Naive thymus-derived CD4-positive, alpha-beta T cell (primary cell): ENCODE results near the gene CCDC47. TPM values are rescaled to one million over a fixed set of nuclear protein-coding genes. Genes with fewer than 3 reads are reported as not detected.
A peak's percentile ranks its signal among the peaks of the same experiment; 100 is the strongest.

Experiments used
- ATAC-seq: fragments of 150-1000 bp; cut with Tn5 transposase; 2 replicates; pipeline ENCODE4 v1.10.0; 2021; ENCODE audit warnings: mild to moderate bottlenecking, moderate library complexity
- CTCF ChIA-PET: fragments of 350-600 bp; sonication (Branson Sonifier 250); formaldehyde crosslinking; loops from one replicate; lab custom pipeline; 2021; ENCODE audit warnings: antibody characterized with exemption; lab: Charles Lee
- POLR2A ChIA-PET: fragments of 350-600 bp; sonication (Branson Sonifier 250); formaldehyde crosslinking; loops from one replicate; lab custom pipeline; 2021; ENCODE audit warnings: antibody characterized with exemption, inconsistent platforms; lab: Charles Lee
- DNase-seq, 9 donors: peaks; one replicate each; pipeline versions ENCODE4 v3.0.0 to v3.0.0-alpha.2; 2020 to 2022; ENCODE audit warnings: mixed read lengths in 1 of 9
- H3K27ac ChIP-seq: one replicate; pipeline ENCODE4 v1.7.0; 2013; ENCODE audit warnings: mild to moderate bottlenecking, low read depth, low read length, moderate library complexity
- H3K27me3 ChIP-seq, 2 donors: one replicate each; pipeline ENCODE4 v1.7.0; 2013; ENCODE audit warnings: low read length in 2 of 2, mild to moderate bottlenecking in 2 of 2, moderate library complexity in 2 of 2; ENCODE audit not compliant: control insufficient read depth in 2 of 2, insufficient read depth in 2 of 2
- H3K36me3 ChIP-seq, 3 experiments: 1 replicate in 2 of 3; 2 replicates in 1 of 3; pipeline ENCODE4 v1.7.0; 2013; ENCODE audit warnings: low read length in 3 of 3, mild to moderate bottlenecking in 3 of 3, moderate library complexity in 1 of 3; ENCODE audit not compliant: insufficient read depth in 3 of 3, control insufficient read depth in 2 of 3
- H3K4me1 ChIP-seq, 2 donors: one replicate each; pipeline ENCODE4 v1.7.0; 2013; ENCODE audit warnings: low read length in 2 of 2, mild to moderate bottlenecking in 2 of 2, moderate library complexity in 1 of 2; ENCODE audit not compliant: control insufficient read depth in 2 of 2, insufficient read depth in 2 of 2
- H3K4me3 ChIP-seq: 2 replicates; pipeline ENCODE4 v1.7.0; 2013; ENCODE audit warnings: mild to moderate bottlenecking, low read length
- H3K9me3 ChIP-seq, 3 experiments: 1 replicate in 2 of 3; 2 replicates in 1 of 3; pipeline ENCODE4 v1.7.0; 2013; ENCODE audit warnings: low read length in 3 of 3; ENCODE audit not compliant: control insufficient read depth in 2 of 3
- H3K27ac Mint-ChIP-seq, 9 donors: one replicate each; pipeline ENCODE4 v1.8.0; 2020 to 2022; ENCODE audit warnings: mixed read lengths in 9 of 9, mild to moderate bottlenecking in 8 of 9, moderate library complexity in 5 of 9, inconsistent platforms in 2 of 9
- H3K27me3 Mint-ChIP-seq, 5 donors: one replicate each; pipeline ENCODE4 v1.8.0; 2021 to 2022; ENCODE audit warnings: mixed read lengths in 5 of 5, mild to moderate bottlenecking in 1 of 5
- H3K36me3 Mint-ChIP-seq, 5 donors: one replicate each; pipeline ENCODE4 v1.8.0; 2020 to 2022; ENCODE audit warnings: mixed read lengths in 5 of 5, mild to moderate bottlenecking in 3 of 5, inconsistent platforms in 1 of 5
- H3K4me1 Mint-ChIP-seq, 7 donors: one replicate each; pipeline ENCODE4 v1.8.0; 2020 to 2022; ENCODE audit warnings: mixed read lengths in 7 of 7, mild to moderate bottlenecking in 3 of 7, inconsistent platforms in 1 of 7
- H3K4me3 Mint-ChIP-seq, 10 donors: one replicate each; pipeline ENCODE4 v1.8.0; 2020 to 2022; ENCODE audit warnings: mild to moderate bottlenecking in 10 of 10, mixed read lengths in 10 of 10, moderate library complexity in 6 of 10, inconsistent platforms in 2 of 10
- H3K9me3 Mint-ChIP-seq, 11 donors: one replicate each; pipeline ENCODE4 v1.8.0; 2020 to 2022; ENCODE audit warnings: mixed read lengths in 11 of 11, mild to moderate bottlenecking in 4 of 11, inconsistent platforms in 1 of 11, moderate library complexity in 1 of 11
- intact Hi-C, 2 donors: fragments of 100-400 bp; cut with micrococcal nuclease; formaldehyde crosslinking; loops; one replicate each; pipeline ENCODE4 v1.15.1; 2023
- polyA plus RNA-seq, 2 donors: library from polyadenylated mRNA; unstranded; fragments of 300-500 nt; fragmentation: Illumina TruSeq; gene quantifications; one replicate each; pipeline ENCODE4 v1.2.3, GENCODE V29; 2021
- total RNA-seq, 6 experiments: library from RNA in 5 of 6; stranded (reverse) in 5 of 6; gene quantifications; 1 replicate in 5 of 6; 2 replicates in 1 of 6; pipeline ENCODE4 v1.2.3 and lab custom pipeline; 2021 to 2026

Gene CCDC47
- total and polyA plus RNA-seq, 7 experiments from 2014 or later: 31.8 to 62.9 (median 34.7) TPM

DNA sequence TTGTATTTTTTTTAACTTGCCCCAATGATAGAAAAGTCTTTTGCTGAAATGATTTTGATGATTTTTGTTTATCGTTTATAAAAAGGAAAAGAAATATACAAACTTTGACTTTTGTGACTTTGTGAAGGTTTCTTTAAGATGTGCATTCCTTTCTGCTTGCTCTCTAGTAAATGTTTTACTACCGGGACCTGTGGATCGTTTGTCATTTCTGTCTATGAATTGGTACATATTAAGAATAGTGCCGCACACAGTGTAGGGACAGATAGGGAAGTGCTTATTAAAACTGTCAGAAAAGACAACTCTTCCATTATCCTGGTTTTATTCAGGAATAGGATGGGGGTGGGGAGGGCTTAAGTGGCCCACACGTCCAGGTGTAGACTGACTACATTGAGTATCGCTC lies 45.7 kb upstream of the CCDC47 start:
- intact Hi-C loops: no loop called here

DNA sequence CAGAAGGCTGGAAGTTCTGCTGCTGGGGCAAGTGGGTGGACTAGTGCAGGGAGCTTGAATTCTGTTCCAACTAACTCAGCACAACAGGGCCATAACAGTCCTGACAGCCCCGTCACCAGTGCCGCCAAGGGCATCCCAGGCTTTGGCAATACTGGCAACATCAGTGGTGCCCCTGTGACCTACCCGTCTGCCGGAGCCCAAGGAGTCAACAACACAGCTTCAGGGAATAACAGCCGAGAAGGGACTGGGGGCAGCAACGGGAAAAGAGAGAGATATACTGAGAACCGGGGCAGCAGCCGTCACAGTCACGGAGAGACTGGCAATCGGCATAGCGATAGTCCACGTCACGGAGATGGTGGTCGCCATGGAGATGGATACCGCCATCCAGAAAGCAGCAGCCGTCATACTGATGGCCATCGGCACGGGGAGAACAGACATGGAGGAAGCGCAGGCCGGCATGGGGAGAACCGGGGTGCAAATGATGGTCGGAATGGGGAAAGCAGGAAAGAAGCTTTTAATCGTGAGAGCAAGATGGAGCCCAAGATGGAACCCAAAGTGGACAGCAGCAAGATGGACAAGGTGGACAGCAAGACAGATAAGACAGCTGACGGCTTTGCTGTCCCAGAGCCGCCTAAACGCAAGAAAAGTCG lies 44.5 kb upstream of the CCDC47 start:
- ChIA-PET POLR2A (interaction anchor here (0.6 to 1.1 kb wide), 3 partner anchors 9 to 269 kb away, joined by 3 to 4 read pairs (median 3); no protein-coding TSS in a partner anchor), CTCF (interaction anchor here (1.5 kb wide), 1 partner anchor 14 kb away, joined by 3 read pairs; no protein-coding TSS in a partner anchor)
- Mint-ChIP-seq H3K27me3 (no peaks in the 10 kb centered on the region), H3K36me3 (peaks cover 5 to 82% (median 34%) of the 10 kb centered on the region in 5 donors), H3K4me3 (peak overlapping the region in 3 of 10 donors; percentile 29 to 48 (median 47)), H3K4me1 (peaks cover 11 to 26% (median 19%) of the 10 kb centered on the region in 7 donors), H3K27ac (peak overlapping the region; percentile 34 to 83 (median 54)), H3K9me3 (peaks cover 0 to 2% (median 0%) of the 10 kb centered on the region in 11 donors)
- ATAC-seq: no peak
- Histone ChIP-seq H3K9me3 (no peaks in the 10 kb centered on the region), H3K36me3 (peaks cover 56 to 99% (median 66%) of the 10 kb centered on the region in 3 experiments), H3K4me1 (no peaks in the 10 kb centered on the region), H3K27me3 (no peaks in the 10 kb centered on the region), H3K4me3 (no peak overlapping the region), H3K27ac (no peak overlapping the region)
- intact Hi-C loops: no loop called here
- no peak for DNase-seq

More for the DNA sequence above, 45.7 kb upstream of the CCDC47 start:
- H3K9me3 ChIP-seq: no peaks in the 10 kb centered on the region
- no peaks in the 10 kb centered on the region for H3K27me3 ChIP-seq
- DNase-seq: no peak
- Mint-ChIP-seq H3K4me1 (peaks cover 17 to 36% (median 25%) of the 10 kb centered on the region in 7 donors), H3K4me3 (peak overlapping the region in 2 of 10 donors; percentile 36 to 73), H3K27me3 (no peaks in the 10 kb centered on the region), H3K9me3 (peaks cover 0 to 2% (median 0%) of the 10 kb centered on the region in 11 donors), H3K27ac (peak overlapping the region in 6 of 9 donors; percentile 34 to 78 (median 53)), H3K36me3 (peaks cover 12 to 82% (median 36%) of the 10 kb centered on the region in 5 donors)
- no peak overlapping the region for H3K4me3 ChIP-seq
- CTCF ChIA-PET: interaction anchor here (1.5 kb wide), 1 partner anchor 15 kb away, joined by 3 read pairs; no protein-coding TSS in a partner anchor
- H3K4me1 ChIP-seq: no peaks in the 10 kb centered on the region
- H3K27ac ChIP-seq: no peak overlapping the region
- POLR2A ChIA-PET: interaction anchor here (0.6 to 0.9 kb wide), 3 partner anchors 10 to 142 kb away, joined by 3 to 4 read pairs (median 3); no protein-coding TSS in a partner anchor
- ATAC-seq: no peak
- H3K36me3 ChIP-seq: peaks cover 54 to 99% (median 61%) of the 10 kb centered on the region in 3 experiments

DNA sequence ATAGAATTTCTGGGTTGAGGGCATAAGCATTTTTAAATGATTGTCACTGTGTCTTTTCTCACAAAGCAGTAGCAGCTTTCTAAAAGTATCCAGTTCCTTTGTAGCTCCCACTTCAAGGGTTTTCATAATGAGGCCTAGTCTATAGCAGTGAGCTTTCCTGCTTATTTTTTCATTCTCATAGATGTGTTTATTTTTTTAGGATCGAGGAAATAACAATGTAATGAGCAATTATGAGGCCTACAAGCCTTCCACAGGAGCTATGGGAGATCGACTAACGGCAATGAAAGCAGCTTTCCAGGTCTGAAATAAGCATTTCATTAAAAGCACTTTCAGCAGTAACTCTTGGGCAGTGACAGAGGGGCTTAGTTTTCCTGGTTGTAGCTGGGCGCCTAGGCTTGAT lies 43.3 kb upstream of the CCDC47 start:
- intact Hi-C loops: no loop called here
- peaks cover 51 to 98% (median 66%) of the 10 kb centered on the region in 3 experiments for H3K36me3 ChIP-seq
- peaks cover 0 to 2% (median 0%) of the 10 kb centered on the region in 11 donors for H3K9me3 Mint-ChIP-seq
- no peak for ATAC-seq
- ChIA-PET CTCF (interaction anchor here (1.1 to 1.7 kb wide), 3 partner anchors 11 to 42 kb away, joined by 3 to 5 read pairs (median 4); partner anchors contain the start of genes FTSJ3 and PSMC5), POLR2A (interaction anchor here (0.8 to 1.8 kb wide), 6 partner anchors 10 to 121 kb away, joined by 3 to 5 read pairs (median 4); partner anchors contain the start of gene SMARCD2)
- H3K4me3 Mint-ChIP-seq: no peak overlapping the region
- no peaks in the 10 kb centered on the region for H3K4me1 ChIP-seq
- no peaks in the 10 kb centered on the region for H3K27me3 ChIP-seq
- peaks cover 6 to 17% (median 12%) of the 10 kb centered on the region in 7 donors for H3K4me1 Mint-ChIP-seq
- H3K9me3 ChIP-seq: no peaks in the 10 kb centered on the region
- H3K36me3 Mint-ChIP-seq: peaks cover under 1 to 81% (median 29%) of the 10 kb centered on the region in 5 donors
- H3K4me3 ChIP-seq: no peak overlapping the region
- H3K27ac ChIP-seq: no peak overlapping the region
- no peak for DNase-seq
- no peaks in the 10 kb centered on the region for H3K27me3 Mint-ChIP-seq
- peak overlapping the region in 3 of 9 donors; percentile 47 to 73 (median 67) for H3K27ac Mint-ChIP-seq

DNA sequence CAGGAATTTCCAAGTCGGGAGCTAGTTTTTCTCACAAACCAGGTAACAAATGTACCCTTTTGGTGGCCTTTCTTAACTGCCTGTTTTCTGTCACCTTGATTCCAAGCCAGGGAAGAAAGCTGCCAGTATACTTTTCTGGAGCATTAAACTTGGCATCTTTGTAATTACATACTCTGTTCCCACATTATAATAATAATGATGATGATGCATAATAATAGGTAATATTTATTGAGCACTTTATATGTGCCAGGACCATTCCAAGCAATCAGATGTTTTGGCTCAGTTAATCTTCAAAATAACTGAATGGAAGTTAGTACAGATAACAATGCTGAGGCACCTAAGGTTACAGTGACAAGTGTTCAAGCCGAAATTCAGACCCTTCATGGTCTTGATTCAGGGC lies 42.7 kb upstream of the CCDC47 start:
- Histone ChIP-seq H3K36me3 (peaks cover 51 to 98% (median 66%) of the 10 kb centered on the region in 3 experiments), H3K4me3 (no peak overlapping the region), H3K9me3 (no peaks in the 10 kb centered on the region), H3K4me1 (no peaks in the 10 kb centered on the region), H3K27me3 (no peaks in the 10 kb centered on the region), H3K27ac (peak overlapping the region; percentile 8)
- intact Hi-C loops: no loop called here
- POLR2A ChIA-PET: interaction anchor here (0.8 to 1.8 kb wide), 4 partner anchors 27 to 121 kb away, joined by 4 to 5 read pairs (median 4); partner anchors contain the start of gene SMARCD2
- peaks cover 5 to 82% (median 28%) of the 10 kb centered on the region in 5 donors for H3K36me3 Mint-ChIP-seq
- H3K4me3 Mint-ChIP-seq: no peak overlapping the region
- DNase-seq: no peak
- H3K4me1 Mint-ChIP-seq: peaks cover 5 to 16% (median 9%) of the 10 kb centered on the region in 7 donors
- no peaks in the 10 kb centered on the region for H3K27me3 Mint-ChIP-seq
- ATAC-seq: no peak
- H3K9me3 Mint-ChIP-seq: peaks cover 0 to 2% (median 0%) of the 10 kb centered on the region in 11 donors
- peak overlapping the region in 3 of 9 donors; percentile 21 to 47 (median 44) for H3K27ac Mint-ChIP-seq
- CTCF ChIA-PET: interaction anchor here (1.2 to 1.7 kb wide), 2 partner anchors 12 to 19 kb away, joined by 4 to 5 read pairs; partner anchors contain the start of genes FTSJ3 and PSMC5

DNA sequence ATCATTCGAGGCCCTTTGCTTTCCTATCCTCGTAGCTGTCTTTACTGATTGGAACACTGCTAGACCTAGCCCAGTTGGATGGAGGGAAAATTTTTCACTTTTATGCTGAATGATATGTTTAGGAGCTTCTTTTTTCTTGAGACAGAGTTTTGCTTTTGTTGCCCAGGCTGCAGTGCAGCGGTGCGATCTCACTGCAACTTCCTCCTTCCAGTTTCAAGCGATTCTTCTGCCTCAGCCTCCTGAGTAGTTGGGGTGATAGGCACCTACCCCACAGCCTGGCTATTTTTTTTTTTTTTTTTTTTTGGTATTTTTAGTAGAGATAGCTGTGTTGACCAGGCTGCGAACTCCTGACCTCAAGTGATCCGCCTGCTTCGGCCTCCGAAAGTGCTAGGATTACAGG lies 36.6 kb upstream of the CCDC47 start:
- peaks cover 0 to 7% (median 0%) of the 10 kb centered on the region in 7 donors for H3K4me1 Mint-ChIP-seq
- no peak for ATAC-seq
- H3K4me3 ChIP-seq: no peak overlapping the region
- H3K27me3 ChIP-seq: no peaks in the 10 kb centered on the region
- no peaks in the 10 kb centered on the region for H3K4me1 ChIP-seq
- H3K9me3 ChIP-seq: no peaks in the 10 kb centered on the region
- peak overlapping the region in 4 of 9 donors; percentile 32 to 72 (median 68) for H3K27ac Mint-ChIP-seq
- no peak overlapping the region for H3K27ac ChIP-seq
- POLR2A ChIA-PET: interaction anchor here (0.6 to 1.0 kb wide), 3 partner anchors 30 to 61 kb away, joined by 3 to 4 read pairs (median 3); no protein-coding TSS in a partner anchor
- no peaks in the 10 kb centered on the region for H3K27me3 Mint-ChIP-seq
- H3K36me3 ChIP-seq: peaks cover 41 to 94% (median 48%) of the 10 kb centered on the region in 3 experiments
- intact Hi-C loops: no loop called here
- no peak for DNase-seq
- CTCF ChIA-PET: interaction anchor here (1.4 to 1.6 kb wide), 2 partner anchors 10 to 24 kb away, joined by 3 to 4 read pairs; no protein-coding TSS in a partner anchor
- H3K4me3 Mint-ChIP-seq: no peak overlapping the region
- H3K36me3 Mint-ChIP-seq: peaks cover 15 to 73% (median 36%) of the 10 kb centered on the region in 5 donors
- H3K9me3 Mint-ChIP-seq: no peaks in the 10 kb centered on the region

DNA sequence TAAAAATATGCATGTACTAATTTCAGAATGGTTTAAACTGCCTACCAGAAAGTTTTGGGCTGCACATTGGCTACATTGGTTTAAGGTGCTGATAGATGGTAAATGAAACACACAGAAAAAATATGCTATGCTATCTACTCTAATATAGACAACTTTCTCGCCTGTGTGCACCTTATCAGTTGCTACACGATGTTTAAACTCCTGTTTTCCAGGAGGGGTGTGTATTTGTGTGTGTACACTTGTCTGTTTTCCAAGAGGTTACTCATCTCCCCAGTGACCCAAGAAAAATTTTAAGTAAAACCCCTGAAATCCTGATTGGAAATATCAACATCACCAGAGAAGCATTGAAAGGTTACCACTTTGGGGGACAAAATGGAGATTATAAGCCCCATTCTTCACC lies 32.2 kb upstream of the CCDC47 start:
- peaks cover 17 to 91% (median 26%) of the 10 kb centered on the region in 3 experiments for H3K36me3 ChIP-seq

More for the DNA sequence above, 32.2 kb upstream of the CCDC47 start:
- Mint-ChIP-seq H3K4me1 (peaks cover 0 to 8% (median 0%) of the 10 kb centered on the region in 7 donors), H3K4me3 (no peak overlapping the region), H3K27me3 (no peaks in the 10 kb centered on the region), H3K36me3 (peaks cover 14 to 57% (median 25%) of the 10 kb centered on the region in 5 donors), H3K9me3 (peaks cover 0 to 1% (median 0%) of the 10 kb centered on the region in 11 donors), H3K27ac (peak overlapping the region in 6 of 9 donors; percentile 2 to 65 (median 42))
- DNase-seq (no peak), ATAC-seq (no peak)
- intact Hi-C loops: no loop called here
- Histone ChIP-seq H3K4me3 (no peak overlapping the region), H3K27ac (no peak overlapping the region), H3K4me1 (no peaks in the 10 kb centered on the region), H3K9me3 (no peaks in the 10 kb centered on the region), H3K27me3 (no peaks in the 10 kb centered on the region)
- CTCF ChIA-PET: no interaction called here
- POLR2A ChIA-PET: interaction anchor here (1.1 kb wide), 1 partner anchor 111 kb away, joined by 3 read pairs; no protein-coding TSS in a partner anchor
